Nephron progenitor cell (in vitro differentiated cells): ENCODE results near the gene TAPBP.

Experiments
- DNase-seq: peaks from one replicate; pipeline ENCODE4 v3.0.0; 2021
- H3K27ac Mint-ChIP-seq: 2 replicates; pipeline ENCODE4 v1.8.0; 2021; ENCODE audit warnings: mild to moderate bottlenecking, moderate library complexity, mixed read lengths
- H3K27me3 Mint-ChIP-seq: 2 replicates; pipeline ENCODE4 v1.8.0; 2021; ENCODE audit warnings: mild to moderate bottlenecking, low read depth, mixed read lengths; ENCODE audit not compliant: poor library complexity
- H3K36me3 Mint-ChIP-seq: 2 replicates; pipeline ENCODE4 v1.8.0; 2021; ENCODE audit warnings: low read depth, mixed read lengths
- H3K4me1 Mint-ChIP-seq: 2 replicates; pipeline ENCODE4 v1.8.0; 2021; ENCODE audit warnings: mixed read lengths
- H3K4me3 Mint-ChIP-seq: 2 replicates; pipeline ENCODE4 v1.8.0; 2021; ENCODE audit warnings: mild to moderate bottlenecking, moderate library complexity, mixed read lengths
- H3K9me3 Mint-ChIP-seq: 2 replicates; pipeline ENCODE4 v1.8.0; 2021; ENCODE audit warnings: mild to moderate bottlenecking, moderate library complexity, mixed read lengths
- CTCF ChIP-seq: fragments of 200-600 bp; sonication (generic); IDR thresholded peaks from 2 replicates; pipeline ENCODE4 v1.5.0; 2021; ENCODE audit warnings: antibody characterized with exemption

TAPBP gene

GRCh38 chr6:33316603-33317418 is 2.9 kb upstream of the TAPBP start:
- Mint-ChIP-seq H3K27ac (peak overlapping the region; percentile 59), H3K4me1 (peaks cover 94% of the 10 kb centered on the region), H3K36me3 (peaks cover 28% of the 10 kb centered on the region), H3K9me3 (no peaks in the 10 kb centered on the region), H3K27me3 (peaks cover 37% of the 10 kb centered on the region), H3K4me3 (peak overlapping the region; percentile 96)
- DNase-seq: no peak
- TF ChIP-seq CTCF: no peak

- TF ChIP-seq CTCF: no peak
- no peak for DNase-seq
- Mint-ChIP-seq H3K27ac (peak overlapping the region; percentile 59), H3K9me3 (no peaks in the 10 kb centered on the region), H3K27me3 (peaks cover 46% of the 10 kb centered on the region), H3K4me3 (peak overlapping the region; percentile 96), H3K4me1 (peaks cover 90% of the 10 kb centered on the region), H3K36me3 (peaks cover 28% of the 10 kb centered on the region)
These were observed 2.1 kb upstream of the TAPBP start for GRCh38 chr6:33315793-33316602.

- no peak for DNase-seq
- peak overlapping the region; percentile 90 for H3K4me3 Mint-ChIP-seq
- no peak for TF ChIP-seq CTCF
- H3K27ac Mint-ChIP-seq: no peak overlapping the region
- H3K4me1 Mint-ChIP-seq: peaks cover 82% of the 10 kb centered on the region
- H3K9me3 Mint-ChIP-seq: no peaks in the 10 kb centered on the region
- H3K27me3 Mint-ChIP-seq: peaks cover 54% of the 10 kb centered on the region
- H3K36me3 Mint-ChIP-seq: peaks cover 21% of the 10 kb centered on the region
These were observed 1.3 kb upstream of the TAPBP start for GRCh38 chr6:33314943-33315792.

- peaks cover 55% of the 10 kb centered on the region for H3K27me3 Mint-ChIP-seq
- H3K4me1 Mint-ChIP-seq: peaks cover 75% of the 10 kb centered on the region
- peaks cover 15% of the 10 kb centered on the region for H3K36me3 Mint-ChIP-seq
- peak; percentile 40 for DNase-seq
- peak overlapping the region; percentile 90 for H3K4me3 Mint-ChIP-seq
- H3K27ac Mint-ChIP-seq: no peak overlapping the region
- no peaks in the 10 kb centered on the region for H3K9me3 Mint-ChIP-seq
- TF ChIP-seq CTCF: no peak
These were observed 651 bp upstream of the TAPBP start for GRCh38 chr6:33314515-33314942.

GRCh38 chr6:33313105-33313708 is 671 bp downstream of the TAPBP start:
- peak; percentile 44 for DNase-seq

More at GRCh38 chr6:33313105-33313708, 671 bp downstream of the TAPBP start:
- Mint-ChIP-seq H3K9me3 (no peaks in the 10 kb centered on the region), H3K36me3 (peaks cover 2% of the 10 kb centered on the region), H3K27me3 (peaks cover 55% of the 10 kb centered on the region), H3K27ac (peak overlapping the region; percentile 73), H3K4me1 (peaks cover 62% of the 10 kb centered on the region), H3K4me3 (peak overlapping the region; percentile 90)
- TF ChIP-seq CTCF: no peak
